ENCODE measurements around the gene CDY1. TPM values are rescaled to one million over a fixed set of nuclear protein-coding genes. Genes with fewer than 3 reads are reported as not detected.
"Not testable (repeated sequence)": the region's sequence is repeated elsewhere in the genome, so short reads cannot be mapped to it uniquely, and the experiment has no call there.

CDY1 gene
- not detected in 2 replicates for total RNA-seq (2014; rRNA removed; shearing (Covaris generic))

GRCh38 chrY:25621817-25622216 lies at the start of gene CDY1:
TSS of gene CDY1 (plus strand) at chrY:25622117. CDS start at chrY:25622443, 326 bp downstream.
- not testable (repeated sequence) for DNase-seq (ENCODE audit: low read depth)

- DNase-seq (ENCODE audit: low read depth), result not testable (repeated sequence)
Measured at GRCh38 chrY:25593336-25593735, 28.6 kb upstream of the CDY1 start.

DNA sequence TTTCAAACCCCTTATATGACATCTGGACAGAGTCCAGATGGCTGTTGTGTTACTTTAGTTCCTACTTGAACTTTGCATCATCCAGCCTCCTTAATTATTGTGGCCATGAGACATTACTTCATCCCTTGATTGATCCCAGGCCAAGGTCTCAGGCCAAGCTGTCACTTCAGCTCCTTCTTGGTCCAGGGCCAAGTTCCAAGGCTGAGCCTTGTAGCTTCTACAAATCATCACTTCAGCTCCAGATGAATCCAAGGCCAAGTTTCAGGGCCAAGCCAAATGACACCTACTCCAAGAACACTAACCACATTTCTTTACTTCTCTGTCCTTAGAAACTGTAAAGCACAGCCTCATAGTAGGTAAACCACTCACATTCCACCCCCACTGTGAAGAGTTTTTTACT lies 1.7 kb upstream of the CDY1 start:
- DNase-seq (ENCODE audit: low read depth), result not testable (repeated sequence)

- DNase-seq (ENCODE audit: low read depth), result not testable (repeated sequence)
Measured at GRCh38 chrY:25626524-25626923, 4.6 kb downstream of the CDY1 start.

- DNase-seq (ENCODE audit: low read depth), result not testable (repeated sequence)
Measured at GRCh38 chrY:25630383-25631112, 8.6 kb downstream of the CDY1 start.

DNA sequence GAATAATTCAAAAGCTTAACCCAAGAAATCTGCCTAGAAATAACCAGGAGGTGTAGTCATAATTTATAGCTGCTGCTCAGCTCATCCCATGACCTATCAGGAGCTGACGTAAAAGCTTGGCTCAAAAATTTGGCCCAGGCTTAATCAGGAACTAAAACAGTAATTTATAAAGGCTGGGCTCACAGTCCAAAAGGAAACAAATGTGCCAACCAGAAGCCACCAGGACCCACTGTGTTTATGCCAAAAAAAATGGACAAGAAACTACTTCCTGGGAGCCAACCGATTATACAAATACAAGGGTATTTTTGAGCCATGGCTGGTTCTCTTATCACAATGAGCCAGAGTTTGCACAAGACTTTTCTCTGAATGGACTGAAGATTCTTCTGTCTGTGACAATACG lies 17.9 kb downstream of the CDY1 start:
- not testable (repeated sequence) for DNase-seq (ENCODE audit: low read depth)

- not testable (repeated sequence) for DNase-seq (ENCODE audit: low read depth)
Measured at GRCh38 chrY:25643024-25643915, 21.4 kb downstream of the CDY1 start.

Data from RPMI7951 (cell line).